HCT116 (cell line): Measurements from ENCODE around the gene CRAT.

Source experiments
- CBX3 ChIP-seq: IDR thresholded peaks from 2 replicates; pipeline ENCODE4 v1.6.1; 2012; ENCODE audit warnings: low read depth
- CEBPB ChIP-seq: IDR thresholded peaks from 2 replicates; pipeline ENCODE4 v1.6.1; 2012; ENCODE audit warnings: low read depth
- CTCF ChIP-seq, 3 experiments: fragments of 200-600 bp in 1 of 3; sonication (generic) in 1 of 3; IDR thresholded peaks in 2 of 3; conservative IDR thresholded peaks in 1 of 3; 2 replicates each; pipeline ENCODE4 v1.5.1; 2012 to 2017; ENCODE audit warnings: low read depth in 2 of 3, low read length in 2 of 3, antibody characterized with exemption in 1 of 3, borderline replicate concordance in 1 of 3, control low read depth in 1 of 3, mild to moderate bottlenecking in 1 of 3, mixed read lengths in 1 of 3, mixed run types in 1 of 3, moderate library complexity in 1 of 3; ENCODE audit not compliant: insufficient read depth in 1 of 3
- EGR1 ChIP-seq: IDR thresholded peaks from 2 replicates; pipeline ENCODE4 v1.6.1; 2012; ENCODE audit warnings: low read depth
- EZH2 ChIP-seq: fragments of 200-600 bp; sonication (generic); IDR thresholded peaks from 2 replicates; pipeline ENCODE4 v1.6.1; 2017; ENCODE audit warnings: antibody characterized with exemption, mixed run types
- EZH2phosphoT487 ChIP-seq: fragments of 200-600 bp; IDR thresholded peaks from 2 replicates; pipeline ENCODE4 v1.6.1; 2018; ENCODE audit warnings: antibody characterized with exemption, borderline replicate concordance
- FOSL1 ChIP-seq: IDR thresholded peaks from 2 replicates; pipeline ENCODE4 v1.6.1; 2012; ENCODE audit warnings: low read depth
- MAX ChIP-seq: IDR thresholded peaks from 2 replicates; pipeline ENCODE4 v1.6.1; 2012
- POLR2A ChIP-seq: IDR thresholded peaks from 2 replicates; pipeline ENCODE4 v1.7.0; 2011; ENCODE audit warnings: borderline replicate concordance; ENCODE audit not compliant: insufficient read depth, insufficient read length; ENCODE audit errors: extremely low read depth
- POLR2AphosphoS5 ChIP-seq: IDR thresholded peaks from 2 replicates; pipeline ENCODE4 v1.6.1; 2011; ENCODE audit warnings: mild to moderate bottlenecking, low read depth, low read length, moderate library complexity
- RAD21 ChIP-seq: IDR thresholded peaks from 2 replicates; pipeline ENCODE4 v1.6.1; 2012; ENCODE audit warnings: low read depth, mild to moderate bottlenecking
- SP1 ChIP-seq: IDR thresholded peaks from 2 replicates; pipeline ENCODE4 v1.6.1; 2012; ENCODE audit warnings: low read depth

- no peak for TF ChIP-seq EZH2
- TF ChIP-seq MAX: no peak
- peak in 2 of 3 experiments; percentile 75 to 81; a peak in 4 of 6 replicates for TF ChIP-seq CTCF (IDR thresholded peaks at IDR 0.05 in 2 of 3, conservative IDR thresholded peaks at IDR 0.05 in 1 of 3; ENCODE audit: borderline replicate concordance in 1 of 3, insufficient read depth in 1 of 3, low read depth in 2 of 3, low read length in 2 of 3)
- no peak for TF ChIP-seq CBX3
- TF ChIP-seq POLR2A: no peak
- no peak for TF ChIP-seq FOSL1
- TF ChIP-seq EZH2phosphoT487: no peak
- TF ChIP-seq SP1: no peak
- no peak for TF ChIP-seq EGR1
- TF ChIP-seq CEBPB: no peak
- no peak for TF ChIP-seq RAD21
- no peak for TF ChIP-seq POLR2AphosphoS5
These were observed 7.6 kb downstream of the CRAT start for GRCh38 chr9:129102791-129103594.
